ENCODE data around the gene PCDHGA9. TPM values are rescaled to one million over a fixed set of nuclear protein-coding genes. Genes with fewer than 3 reads are reported as not detected.

The PCDHGA9 gene
- total and polyA plus RNA-seq, 2 of the 8 experiments (the other 6 are each of a cell fraction or from before 2014, with no cell fraction given), result 0.79 to 1.1 TPM

DNA sequence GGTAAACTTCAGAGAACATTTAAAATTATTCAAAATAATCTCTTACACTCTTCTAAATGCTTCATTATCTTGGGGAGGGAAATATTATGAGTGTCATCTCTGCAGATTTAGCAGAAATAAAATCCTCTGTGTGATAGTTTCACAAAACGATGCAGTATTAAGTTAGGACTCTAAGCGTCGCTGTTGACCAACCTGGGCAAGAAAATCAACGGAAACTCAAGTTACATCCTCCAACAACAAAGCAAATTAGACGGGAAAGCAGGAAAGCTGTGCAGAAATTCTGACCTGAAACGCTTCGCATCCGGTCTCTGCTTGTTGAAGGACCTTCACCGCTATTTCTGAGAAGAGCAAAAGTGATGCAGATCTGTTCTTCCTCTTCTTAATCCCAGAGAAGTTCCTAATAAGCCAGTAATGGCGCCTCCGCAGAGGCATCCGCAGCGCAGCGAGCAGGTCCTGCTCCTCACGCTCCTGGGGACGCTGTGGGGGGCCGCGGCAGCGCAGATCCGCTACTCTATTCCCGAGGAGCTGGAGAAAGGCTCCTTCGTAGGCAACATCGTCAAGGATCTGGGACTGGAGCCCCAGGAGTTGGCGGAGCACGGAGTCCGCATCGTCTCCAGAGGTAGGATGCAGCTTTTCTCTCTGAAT lies 28.8 kb upstream of the PCDHGA9 start, which contains the start of gene PCDHGA6:
Gene PCDHGA6 (plus strand): TSS at position 219 of the 645 bp plus-strand sequence. CDS start 193 bp downstream, at position 412.
- Histone ChIP-seq H3K18ac (ENCODE audit: extremely low read depth, low read length) (no peak within 1 kb of the TSS), H3K4me1 (replicated peaks in 1 of 4; ENCODE audit: control insufficient read depth in 3 of 4, insufficient read depth in 4 of 4, low read length in 3 of 4) (no peaks in the 10 kb centered on the region), H2BK120ac (replicated peaks; ENCODE audit: low read depth, low read length) (no peak within 1 kb of the TSS), H3K9ac (replicated peaks in 1 of 4; ENCODE audit: extremely low read depth in 1 of 4, low read depth in 3 of 4, low read length in 3 of 4) (no peak within 1 kb of the TSS), H3K23ac (ENCODE audit: insufficient read length) (no peak within 1 kb of the TSS), H3K4me3 (ENCODE audit: extremely low read depth in 1 of 4, insufficient read depth in 2 of 4, low read depth in 3 of 4, low read length in 4 of 4) (no peak within 1 kb of the TSS), H4K91ac (replicated peaks; ENCODE audit: insufficient read length, low read length) (no peak within 1 kb of the TSS), H3K23me2 (ENCODE audit: low read depth, low read length) (no peaks in the 10 kb centered on the region), H3K36me3 (ENCODE audit: control insufficient read depth in 2 of 4, insufficient read depth in 4 of 4, low read length in 3 of 4) (peaks cover 0 to 3% (median 0%) of the 10 kb centered on the region in 4 experiments; a peak in 2 of 8 replicates), H3K27me3 (replicated peaks in 1 of 4; ENCODE audit: control insufficient read depth in 3 of 4, extremely low read depth in 1 of 4, insufficient read depth in 3 of 4, low read length in 3 of 4) (no peaks in the 10 kb centered on the region), H3K27ac (ENCODE audit: low read depth, low read length) (no peak within 1 kb of the TSS), H4K5ac (ENCODE audit: insufficient read length, low read depth, low read length) (no peak within 1 kb of the TSS), H3K79me2 (ENCODE audit: control insufficient read depth in 1 of 2, insufficient read depth in 2 of 2, low read length in 2 of 2) (no peaks in the 10 kb centered on the region), H4K8ac (ENCODE audit: extremely low read depth, insufficient read depth, low read length) (no peak within 1 kb of the TSS), H2AK5ac (ENCODE audit: low read depth, low read length) (no peak within 1 kb of the TSS), H2BK20ac (ENCODE audit: low read length) (no peak within 1 kb of the TSS), H3K79me1 (ENCODE audit: low read depth, low read length) (no peaks in the 10 kb centered on the region), H2BK15ac (ENCODE audit: low read length) (no peak within 1 kb of the TSS), H4K20me1 (replicated peaks in 1 of 2; ENCODE audit: control insufficient read depth in 1 of 2, insufficient read depth in 2 of 2, low read length in 2 of 2) (no peaks in the 10 kb centered on the region), H2BK12ac (ENCODE audit: low read depth, low read length) (no peak within 1 kb of the TSS), H3K4me2 (ENCODE audit: insufficient read depth in 1 of 2, low read depth in 2 of 2, low read length in 2 of 2) (no peak within 1 kb of the TSS), H3K56ac (replicated peaks; ENCODE audit: insufficient read length, low read depth, low read length) (no peak within 1 kb of the TSS), H2AFZ (ENCODE audit: low read length) (no peak within 1 kb of the TSS), H2BK5ac (ENCODE audit: low read depth, low read length) (no peak within 1 kb of the TSS), H3K9me3 (ENCODE audit: insufficient read depth in 2 of 2, low read depth in 1 of 2, low read length in 1 of 2) (peaks cover 36 to 51% of the 10 kb centered on the region in 2 experiments; a peak in 3 of 4 replicates), H3K4ac (replicated peaks; ENCODE audit: insufficient read length, low read depth, low read length) (no peak within 1 kb of the TSS), H3K14ac (ENCODE audit: insufficient read length) (no peak within 1 kb of the TSS)
- ChIA-PET CTCF (ENCODE audit: partially characterized antibody) (interaction anchor here (0.8 to 2.9 kb wide), 14 partner anchors 9 to 184 kb away, joined by 3 to 11 read pairs (median 4); partner anchors contain the start of genes PCDHGA10, PCDHGA5, PCDHGB2 and PCDHGB4), POLR2A (ENCODE audit: partially characterized antibody) (interaction anchor here (1.3 kb wide), 1 partner anchor 17 kb away, joined by 3 read pairs; no protein-coding TSS in a partner anchor)
- TF ChIP-seq TAF1 (IDR thresholded peaks at IDR 0.05; ENCODE audit: low read depth, low read length) (no peak), RAD21 (IDR thresholded peaks at IDR 0.05 in 1 of 2, conservative IDR thresholded peaks at IDR 0.05 in 1 of 2; ENCODE audit: low read depth in 2 of 2, low read length in 2 of 2) (0 out of 4 replicates have a peak, but pooled peaks of 1 of the 2 experiments have one; percentile 9)
- DNase-seq (ENCODE audit: low read depth in 1 of 2, low spot score in 2 of 2) (no peak), FAIRE-seq (no peak)
- WGBS, 2 experiments (ENCODE audit: extremely low coverage in 1 of 2, insufficient coverage in 1 of 2, insufficient read length in 1 of 2, insufficient replicate concordance in 2 of 2, low coverage in 1 of 2, low lambda C conversion rate in 2 of 2, missing lambda C conversion rate in 1 of 2), result 96% methylated on average over 27 of the region's 27 CpGs; no CpG with 5 or more reads in 1 of the 2 experiments

All from H1 (cell line).